Kidney (tissue), 14 donors: ENCODE results near the gene ADAM8. TPM values are rescaled to one million over a fixed set of nuclear protein-coding genes. Genes with fewer than 3 reads are reported as not detected.
A peak's percentile ranks its signal among the peaks of the same experiment; 100 is the strongest.
"Not testable (repeated sequence)": the region's sequence is repeated elsewhere in the genome, so short reads cannot be mapped to it uniquely, and the experiment has no call there.

Source experiments
- DNase-seq, 5 donors: peaks; one replicate each; pipeline ENCODE4 v3.0.0-alpha.2; 2013 to 2020
- FAIRE-seq: peaks from 2 replicates; lab custom pipeline; 2012; peaks lifted over from hg19 to GRCh38; lab: Jason Lieb, UNC
- H3K27ac ChIP-seq, 2 donors: one replicate each; pipeline ENCODE4 v1.7.0; 2013; ENCODE audit warnings: low read depth in 2 of 2, low read length in 2 of 2, inconsistent platforms in 1 of 2
- H3K27me3 ChIP-seq: one replicate; pipeline ENCODE4 v1.7.1; 2013; ENCODE audit warnings: low read length, inconsistent platforms; ENCODE audit not compliant: control insufficient read depth, insufficient read depth
- H3K36me3 ChIP-seq, 3 donors: one replicate each; pipeline versions ENCODE4 v1.7.0 to v1.7.1; 2013; ENCODE audit warnings: low read length in 3 of 3, control low read depth in 1 of 3, inconsistent platforms in 1 of 3; ENCODE audit not compliant: insufficient read depth in 3 of 3, control insufficient read depth in 2 of 3
- H3K4me1 ChIP-seq, 3 donors: one replicate each; pipeline versions ENCODE4 v1.7.0 to v1.7.1; 2013; ENCODE audit warnings: low read length in 3 of 3, inconsistent platforms in 1 of 3, low read depth in 1 of 3; ENCODE audit not compliant: control insufficient read depth in 2 of 3, insufficient read depth in 2 of 3
- H3K4me3 ChIP-seq, 3 donors: one replicate each; pipeline versions ENCODE4 v1.7.0 to v1.8.1; 2013; ENCODE audit warnings: low read length in 3 of 3, control low read depth in 1 of 3, inconsistent platforms in 1 of 3
- H3K9ac ChIP-seq, 3 donors: one replicate each; pipeline versions ENCODE4 v1.7.0 to v1.7.1; 2013; ENCODE audit warnings: low read length in 3 of 3, control low read depth in 1 of 3, inconsistent platforms in 1 of 3
- H3K9me3 ChIP-seq, 3 donors: one replicate each; pipeline versions ENCODE4 v1.7.0 to v1.7.1; 2013; ENCODE audit warnings: low read length in 3 of 3, control low read depth in 1 of 3, inconsistent platforms in 1 of 3; ENCODE audit not compliant: control insufficient read depth in 2 of 3, insufficient read depth in 1 of 3
- CTCF ChIP-seq: IDR thresholded peaks from 3 replicates; pipeline ENCODE4 v1.5.1; 2012; ENCODE audit warnings: mild to moderate bottlenecking, moderate library complexity, borderline replicate concordance; ENCODE audit not compliant: insufficient read depth; ENCODE audit errors: extremely low read depth
- intact Hi-C: fragments of 100-400 bp; cut with DNase I; formaldehyde crosslinking; loops from one replicate; pipeline ENCODE4 v1.11.1; 2022
- polyA plus RNA-seq: library from polyadenylated mRNA; stranded (reverse); fragments of 350-450 nt; fragmentation: Illumina TruSeq; extraction: RNeasy Lipid Tissue Mini Kit (QIAGEN cat#74804); gene quantifications from one replicate; pipeline ENCODE4 v1.2.3, GENCODE V29; 2014; ENCODE audit warnings: low read depth, low replicate concordance; ENCODE audit not compliant: insufficient read depth
- total RNA-seq: library from RNA; stranded (reverse); fragmentation: NEBNext Ultra II Directional; extraction: Animal tissue kit (Norgen Biotek cat#: 25700); gene quantifications from one replicate; pipeline ENCODE4 v1.2.1, GENCODE V29; 2021
- donor health status: control.
- donor health status: control.
- donor health status: control.
- donor health status: control.
- donor health status: control.
- donor health status: DM: yes; HTN: yes; CAD: no.
- donor health status: Normal renal cell carcinoma (clear cell type).

The ADAM8 gene
- total and polyA plus RNA-seq, 2 donors from 2014 or later = 3.4 to 16.6 TPM

- peak in 2 of 5 donors; percentile 45 to 75 for DNase-seq
- H3K9me3 ChIP-seq = no peaks in the 10 kb centered on the region
- FAIRE-seq = no peak
- intact Hi-C loops = no loop called here
- no peak overlapping the region for H3K27ac ChIP-seq
- no peaks in the 10 kb centered on the region for H3K36me3 ChIP-seq
- H3K9ac ChIP-seq = no peak overlapping the region
- peaks cover 20% of the 10 kb centered on the region for H3K27me3 ChIP-seq
- no peaks in the 10 kb centered on the region for H3K4me1 ChIP-seq
- TF ChIP-seq CTCF = no peak
- no peak overlapping the region for H3K4me3 ChIP-seq
Measured at GRCh38 chr10:133235932-133236331, 40.7 kb downstream of the ADAM8 start.

- no peak overlapping the region for H3K27ac ChIP-seq
- no peaks in the 10 kb centered on the region for H3K4me1 ChIP-seq
- no peak for TF ChIP-seq CTCF
- H3K9ac ChIP-seq = no peak overlapping the region
- DNase-seq (peak in 3 of 5 donors; percentile 30 to 72 (median 55)), FAIRE-seq (no peak)
- H3K4me3 ChIP-seq = no peak overlapping the region
- H3K36me3 ChIP-seq = no peaks in the 10 kb centered on the region
- H3K9me3 ChIP-seq = no peaks in the 10 kb centered on the region
- peaks cover 20% of the 10 kb centered on the region for H3K27me3 ChIP-seq
- intact Hi-C loops = no loop called here
Measured at GRCh38 chr10:133235265-133235855, 41.3 kb downstream of the ADAM8 start.

GRCh38 chr10:133234796-133235195, 41.9 kb downstream of the ADAM8 start:
- intact Hi-C loops = not testable (repeated sequence)

GRCh38 chr10:133231946-133232574, 44.6 kb downstream of the ADAM8 start:
- Histone ChIP-seq H3K27ac (no peak overlapping the region), H3K36me3 (no peaks in the 10 kb centered on the region), H3K9me3 (no peaks in the 10 kb centered on the region), H3K4me3 (no peak overlapping the region), H3K27me3 (peaks cover 29% of the 10 kb centered on the region), H3K9ac (no peak overlapping the region), H3K4me1 (no peaks in the 10 kb centered on the region)
- intact Hi-C loops = no loop called here
- DNase-seq (no peak), FAIRE-seq (no peak)
- no peak for TF ChIP-seq CTCF

More at GRCh38 chr10:133234796-133235195, 41.9 kb downstream of the ADAM8 start:
- H3K9ac ChIP-seq, FAIRE-seq, H3K4me1 ChIP-seq, DNase-seq, H3K36me3 ChIP-seq, H3K4me3 ChIP-seq, H3K27ac ChIP-seq, H3K9me3 ChIP-seq: not testable (repeated sequence)
- H3K27me3 ChIP-seq = peaks cover 20% of the 10 kb centered on the region
